ENCODE results near the gene ESR1. TPM values are rescaled to one million over a fixed set of nuclear protein-coding genes. Genes with fewer than 3 reads are reported as not detected.

ESR1 gene
- total RNA-seq, 1 experiment from 2014 or later, result 0.98 TPM

DNA sequence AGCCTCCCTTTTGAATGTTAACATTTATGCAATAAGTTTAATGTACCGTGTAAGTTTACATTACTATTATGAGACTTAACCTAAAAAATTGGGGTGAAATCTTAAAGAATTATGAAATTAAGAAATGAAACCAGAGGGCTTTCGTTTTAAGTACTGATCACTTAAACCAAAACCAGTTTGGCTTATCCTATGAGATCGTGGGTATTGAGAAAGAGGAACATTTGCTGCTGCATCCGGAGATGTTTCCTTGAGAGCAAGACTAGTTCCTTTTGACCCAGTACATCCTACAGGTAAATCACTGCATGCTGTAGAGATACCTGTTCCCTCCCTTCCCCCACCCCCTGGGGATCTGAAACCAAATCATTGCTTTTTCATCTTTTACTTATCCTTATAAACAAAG, 201.3 kb downstream of the ESR1 start:
- no peaks in the 10 kb centered on the region for H3K9me3 Mint-ChIP-seq
- H3K4me3 Mint-ChIP-seq, result no peak overlapping the region
- no peak overlapping the region for H3K27ac Mint-ChIP-seq
- no peak for DNase-seq (ENCODE audit: low spot score)
- ChIA-PET CTCF (no interaction called here), POLR2A (no interaction called here)
- H3K27me3 Mint-ChIP-seq (ENCODE audit: low read depth), result no peaks in the 10 kb centered on the region
- TF ChIP-seq ZNF317 (CRISPR knock-in tag; IDR thresholded peaks at IDR 0.05; ENCODE audit: borderline replicate concordance, low read depth) (no peak), NFYB (CRISPR knock-in tag; conservative IDR thresholded peaks at IDR 0.05; ENCODE audit: low read depth) (no peak), JUN (CRISPR knock-in tag; IDR thresholded peaks at IDR 0.05) (no peak), ATF6 (CRISPR knock-in tag; IDR thresholded peaks at IDR 0.05) (no peak), ZNF416 (CRISPR knock-in tag; IDR thresholded peaks at IDR 0.05) (no peak), HMGA2 (CRISPR knock-in tag; IDR thresholded peaks at IDR 0.05) (no peak), EMX1 (CRISPR knock-in tag; IDR thresholded peaks at IDR 0.05) (no peak), SP1 (CRISPR knock-in tag; conservative IDR thresholded peaks at IDR 0.05) (no peak), AR (CRISPR knock-in tag; IDR thresholded peaks at IDR 0.05) (no peak), ESRRA (CRISPR knock-in tag; IDR thresholded peaks at IDR 0.05; ENCODE audit: borderline replicate concordance) (no peak), ZNF512 (CRISPR knock-in tag; IDR thresholded peaks at IDR 0.05; ENCODE audit: borderline replicate concordance) (no peak)
- TF ChIP-seq, protein P1, sequence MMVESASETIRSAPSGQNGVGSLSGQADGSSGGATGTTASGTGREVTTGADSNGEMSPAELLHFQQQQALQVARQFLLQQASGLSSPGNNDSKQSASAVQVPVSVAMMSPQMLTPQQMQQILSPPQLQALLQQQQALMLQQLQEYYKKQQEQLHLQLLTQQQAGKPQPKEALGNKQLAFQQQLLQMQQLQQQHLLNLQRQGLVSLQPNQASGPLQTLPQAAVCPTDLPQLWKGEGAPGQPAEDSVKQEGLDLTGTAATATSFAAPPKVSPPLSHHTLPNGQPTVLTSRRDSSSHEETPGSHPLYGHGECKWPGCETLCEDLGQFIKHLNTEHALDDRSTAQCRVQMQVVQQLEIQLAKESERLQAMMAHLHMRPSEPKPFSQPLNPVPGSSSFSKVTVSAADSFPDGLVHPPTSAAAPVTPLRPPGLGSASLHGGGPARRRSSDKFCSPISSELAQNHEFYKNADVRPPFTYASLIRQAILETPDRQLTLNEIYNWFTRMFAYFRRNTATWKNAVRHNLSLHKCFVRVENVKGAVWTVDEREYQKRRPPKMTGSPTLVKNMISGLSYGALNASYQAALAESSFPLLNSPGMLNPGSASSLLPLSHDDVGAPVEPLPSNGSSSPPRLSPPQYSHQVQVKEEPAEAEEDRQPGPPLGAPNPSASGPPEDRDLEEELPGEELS (CRISPR knock-in tag; IDR thresholded peaks at IDR 0.05), result no peak
- TF ChIP-seq, protein P2, sequence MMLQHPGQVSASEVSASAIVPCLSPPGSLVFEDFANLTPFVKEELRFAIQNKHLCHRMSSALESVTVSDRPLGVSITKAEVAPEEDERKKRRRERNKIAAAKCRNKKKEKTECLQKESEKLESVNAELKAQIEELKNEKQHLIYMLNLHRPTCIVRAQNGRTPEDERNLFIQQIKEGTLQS (CRISPR knock-in tag; conservative IDR thresholded peaks at IDR 0.05), result no peak
- H3K36me3 Mint-ChIP-seq, result no peaks in the 10 kb centered on the region
- no peak for ATAC-seq
- H3K4me1 Mint-ChIP-seq, result no peaks in the 10 kb centered on the region

- no peak for TF ChIP-seq STAT6 (CRISPR knock-in tag; conservative IDR thresholded peaks at IDR 0.05; ENCODE audit: low read depth)
- ChIA-PET CTCF (interaction anchor here (0.6 kb wide), 1 partner anchor 68 kb away, joined by 3 read pairs; no protein-coding TSS in a partner anchor), POLR2A (no interaction called here)
- ATAC-seq (no peak), DNase-seq (ENCODE audit: low spot score) (no peak)
- no peaks in the 10 kb centered on the region for H3K36me3 Mint-ChIP-seq
- H3K9me3 Mint-ChIP-seq, result peaks cover 14% of the 10 kb centered on the region
- no peak overlapping the region for H3K27ac Mint-ChIP-seq
- H3K27me3 Mint-ChIP-seq (ENCODE audit: low read depth), result no peaks in the 10 kb centered on the region
- H3K4me3 Mint-ChIP-seq, result no peak overlapping the region
- no peaks in the 10 kb centered on the region for H3K4me1 Mint-ChIP-seq
Measured at GRCh38 chr6:152012227-152012626, 204.7 kb downstream of the ESR1 start.
